LNCaP clone FGC (cell line): ENCODE results near the gene RMDN3.

Experiments
- DNase-seq: peaks from one replicate; pipeline ENCODE4 v3.0.0-alpha.2; 2011; ENCODE audit warnings: low read depth
- H3K4me3 ChIP-seq: 2 replicates; pipeline ENCODE4 v1.5.1; 2011; ENCODE audit warnings: mild to moderate bottlenecking, low read depth, low read length, control low read depth
- TF ChIP-seq, protein P1 (sequence below): IDR thresholded peaks from 2 replicates; pipeline ENCODE4 v1.5.1; 2012; ENCODE audit warnings: mild to moderate bottlenecking; ENCODE audit not compliant: control insufficient read depth, insufficient read depth; ENCODE audit errors: extremely low read depth

RMDN3 gene

DNA sequence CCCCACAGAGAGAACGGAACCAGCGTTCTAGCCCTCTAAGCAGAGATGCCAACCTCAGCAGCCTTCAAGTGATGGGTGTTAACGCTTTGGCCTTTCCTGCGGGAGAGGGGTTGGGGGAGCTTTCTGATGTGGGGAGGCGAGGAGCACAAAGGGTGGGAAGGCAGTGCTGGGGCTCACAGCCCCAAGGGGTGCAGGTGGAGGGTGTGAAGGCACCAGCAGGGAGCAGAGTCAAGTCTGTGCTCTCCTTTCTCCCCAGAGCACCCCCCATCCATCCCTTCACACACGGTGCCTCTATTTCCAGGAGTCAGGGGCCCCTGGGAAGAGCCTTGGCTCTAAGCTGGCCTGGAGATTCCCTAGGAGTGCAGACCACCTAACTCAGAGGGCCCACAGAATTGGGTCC is 18.8 kb upstream of the RMDN3 start:
- no peak overlapping the region for H3K4me3 ChIP-seq
- DNase-seq = no peak
- TF ChIP-seq, protein P1, sequence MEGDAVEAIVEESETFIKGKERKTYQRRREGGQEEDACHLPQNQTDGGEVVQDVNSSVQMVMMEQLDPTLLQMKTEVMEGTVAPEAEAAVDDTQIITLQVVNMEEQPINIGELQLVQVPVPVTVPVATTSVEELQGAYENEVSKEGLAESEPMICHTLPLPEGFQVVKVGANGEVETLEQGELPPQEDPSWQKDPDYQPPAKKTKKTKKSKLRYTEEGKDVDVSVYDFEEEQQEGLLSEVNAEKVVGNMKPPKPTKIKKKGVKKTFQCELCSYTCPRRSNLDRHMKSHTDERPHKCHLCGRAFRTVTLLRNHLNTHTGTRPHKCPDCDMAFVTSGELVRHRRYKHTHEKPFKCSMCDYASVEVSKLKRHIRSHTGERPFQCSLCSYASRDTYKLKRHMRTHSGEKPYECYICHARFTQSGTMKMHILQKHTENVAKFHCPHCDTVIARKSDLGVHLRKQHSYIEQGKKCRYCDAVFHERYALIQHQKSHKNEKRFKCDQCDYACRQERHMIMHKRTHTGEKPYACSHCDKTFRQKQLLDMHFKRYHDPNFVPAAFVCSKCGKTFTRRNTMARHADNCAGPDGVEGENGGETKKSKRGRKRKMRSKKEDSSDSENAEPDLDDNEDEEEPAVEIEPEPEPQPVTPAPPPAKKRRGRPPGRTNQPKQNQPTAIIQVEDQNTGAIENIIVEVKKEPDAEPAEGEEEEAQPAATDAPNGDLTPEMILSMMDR = no peak

DNA sequence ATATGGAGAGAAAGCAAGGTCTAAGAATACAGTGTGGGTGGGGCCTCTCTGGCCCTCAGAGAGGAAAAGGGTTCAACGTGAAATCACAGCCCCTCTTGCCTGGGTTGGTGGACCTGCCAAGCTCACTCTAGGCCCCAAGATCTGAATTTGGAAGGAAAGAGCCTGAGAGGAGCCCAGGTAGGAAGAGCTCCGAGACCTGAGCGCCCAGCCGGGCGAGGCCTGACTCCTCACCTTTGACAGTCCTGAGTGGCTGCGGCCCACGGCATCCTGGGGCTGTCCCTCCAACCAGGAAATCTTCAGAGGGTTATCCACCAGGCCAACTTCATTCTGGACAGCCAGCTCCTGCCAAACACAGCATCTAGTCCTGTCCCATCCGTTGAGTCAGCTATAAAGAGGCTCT is 18.4 kb upstream of the RMDN3 start:
- TF ChIP-seq, protein P1 = no peak
- DNase-seq = no peak
- H3K4me3 ChIP-seq = no peak overlapping the region

DNA sequence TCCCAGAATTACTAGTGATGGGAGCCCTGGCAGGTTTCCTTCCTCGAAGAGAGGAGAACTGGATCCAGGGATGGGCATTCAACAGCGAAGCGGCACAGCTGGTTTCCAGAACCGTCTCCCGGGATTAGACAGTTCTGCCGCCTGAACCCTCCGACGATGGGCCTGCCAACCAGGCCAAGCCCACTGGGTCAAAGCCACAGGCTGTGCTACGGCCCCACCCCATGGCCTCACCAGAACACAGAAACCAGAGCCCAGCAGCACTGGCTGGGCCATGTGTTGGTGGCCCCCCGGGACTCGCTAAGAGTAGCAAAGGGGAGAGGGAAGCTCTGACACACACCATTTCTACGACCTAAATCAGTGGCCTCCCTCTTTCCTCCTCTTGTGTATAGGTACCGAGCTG is 17.0 kb upstream of the RMDN3 start:
- TF ChIP-seq, protein P1 = no peak
- no peak for DNase-seq
- no peak overlapping the region for H3K4me3 ChIP-seq

DNA sequence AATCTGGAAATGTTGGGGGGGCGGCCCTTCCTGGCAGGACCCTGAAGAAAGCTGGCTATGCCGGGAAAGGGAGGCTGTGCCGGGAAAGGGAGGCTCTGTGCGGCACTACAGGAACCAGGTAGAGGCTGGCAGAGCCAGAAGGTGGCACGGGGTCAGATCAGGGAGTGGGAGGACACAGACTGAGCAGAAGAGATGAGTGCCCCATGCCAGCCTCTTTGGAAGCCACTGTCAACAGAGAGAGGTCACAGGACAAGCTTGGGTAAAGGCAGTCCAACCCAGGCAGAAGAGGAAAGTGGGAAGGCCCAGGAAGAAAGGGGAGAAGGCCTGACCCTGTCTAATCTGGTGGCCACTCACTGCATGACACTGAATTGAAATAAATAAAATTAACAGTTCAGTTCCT is 16.2 kb upstream of the RMDN3 start:
- no peak overlapping the region for H3K4me3 ChIP-seq
- DNase-seq = no peak
- TF ChIP-seq, protein P1 = no peak

DNA sequence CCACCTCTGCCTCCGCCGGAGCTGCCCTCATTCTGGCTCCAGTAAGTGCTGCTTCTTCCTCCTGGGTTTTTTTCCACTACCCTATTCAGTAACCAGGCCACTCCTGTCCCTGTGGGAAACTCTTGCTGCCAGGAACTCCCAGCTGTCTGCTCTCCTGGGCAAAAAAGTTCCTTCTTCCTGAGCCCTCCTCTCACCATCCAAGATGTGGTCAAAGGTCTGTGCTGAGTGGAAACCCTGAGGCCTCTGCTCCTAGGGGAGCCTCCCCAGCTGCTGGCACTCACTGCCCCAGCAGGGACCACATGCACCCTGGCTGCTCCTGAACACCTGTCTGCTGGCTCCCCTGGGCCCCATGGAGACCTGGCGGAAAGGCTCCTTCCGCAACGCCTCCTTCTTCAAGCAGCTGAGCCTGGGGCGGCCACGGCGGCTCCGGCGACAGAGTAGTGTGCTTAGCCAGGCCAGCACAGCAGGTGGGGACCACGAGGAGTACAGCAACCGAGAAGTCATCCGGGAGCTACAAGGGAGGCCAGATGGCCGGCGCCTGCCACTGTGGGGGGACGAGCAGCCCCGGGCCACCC is 15.2 kb upstream of the RMDN3 start:
- DNase-seq = no peak
- no peak overlapping the region for H3K4me3 ChIP-seq
- TF ChIP-seq, protein P1 = no peak

DNA sequence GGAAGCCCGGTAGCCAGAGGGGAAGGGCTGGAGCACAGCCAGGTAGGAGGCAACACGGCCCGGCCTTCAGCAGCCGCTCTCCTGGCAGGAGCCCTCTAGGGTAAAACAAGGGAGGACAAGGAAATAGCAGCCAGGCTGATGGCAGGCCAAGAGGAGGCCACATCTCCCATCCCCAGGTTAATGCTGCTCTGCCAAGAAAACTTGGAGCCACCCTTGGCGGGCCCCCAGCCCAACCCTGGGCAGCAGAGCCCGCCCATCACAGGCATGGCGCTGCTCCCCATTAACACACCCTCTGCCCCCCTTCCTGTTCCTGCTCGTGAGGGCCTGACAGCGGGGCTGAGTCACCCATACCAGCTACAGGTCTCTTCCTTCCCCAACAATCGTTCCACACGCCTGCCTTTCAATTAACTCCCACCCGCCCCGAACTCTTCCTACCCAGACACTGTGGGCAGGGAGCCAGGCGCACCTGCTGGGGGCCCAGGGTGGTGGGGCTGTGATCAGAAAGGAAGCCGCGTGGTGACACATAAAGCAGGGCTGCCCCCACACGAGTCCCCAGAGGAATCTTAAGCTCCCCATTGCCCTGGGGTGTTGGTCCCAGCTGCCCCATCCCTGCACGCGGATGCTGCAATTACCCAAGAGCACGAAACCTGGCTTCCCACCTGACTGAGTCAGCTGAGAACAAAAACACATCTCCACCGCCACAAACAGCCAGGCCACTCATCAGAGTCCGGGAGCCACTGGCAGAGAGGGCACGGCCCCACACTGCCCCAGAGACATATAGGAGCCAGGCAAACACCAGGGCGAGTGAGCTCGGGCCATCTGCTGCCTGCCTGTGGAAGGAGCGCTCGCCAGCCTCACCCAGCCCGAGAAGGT is 14.5 kb upstream of the RMDN3 start, which contains the start of gene C15orf62:
TSS of gene C15orf62 (plus strand) at position 707 of the 873 bp plus-strand sequence. CDS start 516 bp downstream, outside the sequence.
- TF ChIP-seq, protein P1 = no peak
- no peak for DNase-seq
- H3K4me3 ChIP-seq = no peak within 1 kb of the TSS
